ENCODE results near the gene SPO11. TPM values are rescaled to one million over a fixed set of nuclear protein-coding genes. Genes with fewer than 3 reads are reported as not detected.
A peak's percentile ranks its signal among the peaks of the same experiment; 100 is the strongest.

The SPO11 gene
- total and polyA plus RNA-seq, 7 donors = not detected

DNA sequence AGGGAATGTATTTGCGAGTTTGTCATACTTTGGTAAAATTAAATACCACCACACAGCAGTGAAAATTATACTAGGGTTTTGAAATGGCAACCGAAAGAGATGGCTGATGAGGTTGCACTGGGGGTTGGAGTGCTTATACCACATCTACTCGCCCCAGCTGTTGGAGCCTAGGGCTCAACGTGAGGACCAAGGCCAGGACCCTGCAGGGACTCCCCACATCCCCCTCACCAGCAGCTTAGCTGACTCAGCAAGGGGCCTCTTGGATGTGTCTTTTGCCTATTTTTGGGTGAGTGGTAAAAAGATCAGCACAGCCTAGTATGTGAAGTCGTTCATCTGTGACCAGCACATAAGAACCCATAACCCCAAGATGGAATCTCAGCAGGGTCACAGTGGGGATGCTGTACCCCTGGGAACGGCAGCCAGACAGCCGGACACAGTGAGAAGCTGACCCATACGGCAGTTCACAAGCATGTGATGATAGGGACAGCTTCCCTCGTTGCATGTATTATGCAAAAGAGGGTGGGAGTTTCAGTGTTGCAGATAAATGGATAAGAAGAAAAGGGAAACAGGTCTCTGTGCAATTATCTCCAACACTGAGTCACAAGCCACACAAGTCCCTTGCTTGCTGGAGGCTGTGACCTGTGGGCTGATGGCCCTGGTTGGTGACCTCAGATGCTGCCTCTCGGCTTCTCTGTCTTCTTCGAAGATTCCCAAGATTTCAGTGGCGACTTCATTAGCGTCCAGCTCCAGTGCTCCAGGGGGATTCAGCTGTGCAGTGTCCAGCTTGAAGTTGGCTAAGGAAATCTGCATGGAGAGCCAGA lies 20.9 kb upstream of the SPO11 start:
- TF ChIP-seq POLR2A (IDR thresholded peaks at IDR 0.05) = no peak
- TF ChIP-seq, protein P1, sequence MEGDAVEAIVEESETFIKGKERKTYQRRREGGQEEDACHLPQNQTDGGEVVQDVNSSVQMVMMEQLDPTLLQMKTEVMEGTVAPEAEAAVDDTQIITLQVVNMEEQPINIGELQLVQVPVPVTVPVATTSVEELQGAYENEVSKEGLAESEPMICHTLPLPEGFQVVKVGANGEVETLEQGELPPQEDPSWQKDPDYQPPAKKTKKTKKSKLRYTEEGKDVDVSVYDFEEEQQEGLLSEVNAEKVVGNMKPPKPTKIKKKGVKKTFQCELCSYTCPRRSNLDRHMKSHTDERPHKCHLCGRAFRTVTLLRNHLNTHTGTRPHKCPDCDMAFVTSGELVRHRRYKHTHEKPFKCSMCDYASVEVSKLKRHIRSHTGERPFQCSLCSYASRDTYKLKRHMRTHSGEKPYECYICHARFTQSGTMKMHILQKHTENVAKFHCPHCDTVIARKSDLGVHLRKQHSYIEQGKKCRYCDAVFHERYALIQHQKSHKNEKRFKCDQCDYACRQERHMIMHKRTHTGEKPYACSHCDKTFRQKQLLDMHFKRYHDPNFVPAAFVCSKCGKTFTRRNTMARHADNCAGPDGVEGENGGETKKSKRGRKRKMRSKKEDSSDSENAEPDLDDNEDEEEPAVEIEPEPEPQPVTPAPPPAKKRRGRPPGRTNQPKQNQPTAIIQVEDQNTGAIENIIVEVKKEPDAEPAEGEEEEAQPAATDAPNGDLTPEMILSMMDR (IDR thresholded peaks at IDR 0.05) = no peak
- no peaks in the 10 kb centered on the region for H3K4me1 ChIP-seq
- intact Hi-C loops (cut with DNase I) = no loop called here
- peaks cover 0 to 11% (median 0%) of the 10 kb centered on the region in 3 donors for H3K27me3 ChIP-seq
- no peak overlapping the region for H3K27ac ChIP-seq
- no peaks in the 10 kb centered on the region for H3K36me3 ChIP-seq
- 70% methylated on average over 13 of the region's 13 CpGs for WGBS, 2 donors
- DNase-seq = peak; percentile 19
- H3K9me3 ChIP-seq = no peaks in the 10 kb centered on the region
- no peak overlapping the region for H3K4me3 ChIP-seq

DNA sequence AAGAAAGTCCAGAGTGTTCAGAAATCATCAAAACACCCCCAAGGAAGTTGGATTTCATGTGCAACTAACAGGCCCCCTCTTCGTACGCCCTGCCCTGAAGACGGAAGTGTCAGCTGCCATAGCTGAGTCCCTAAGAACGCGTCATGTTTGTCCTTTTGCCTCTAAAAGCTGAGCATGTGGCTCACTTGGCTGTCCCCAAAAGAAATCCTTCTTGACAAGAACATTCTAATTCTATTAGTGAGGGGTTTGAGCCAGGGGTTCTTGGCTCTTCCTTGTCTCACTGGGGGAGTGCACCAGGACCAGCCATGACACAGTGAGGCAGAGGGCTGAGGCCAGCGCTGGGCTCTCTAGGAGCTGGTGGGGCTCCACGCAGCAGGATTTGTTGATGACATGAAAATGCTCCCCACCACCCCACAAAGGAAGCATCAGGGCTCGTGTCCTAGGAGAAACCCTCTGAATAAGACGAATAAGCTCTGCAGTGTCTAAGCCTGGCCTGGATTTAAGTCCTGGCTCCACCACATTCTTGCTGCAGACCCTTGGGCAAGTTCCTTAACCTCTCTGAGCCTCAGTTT lies 20.0 kb upstream of the SPO11 start:
- intact Hi-C loops (cut with DNase I) = no loop called here
- 84 to 90% methylated on average over 9 of the region's 9 CpGs for WGBS, 2 donors
- H3K36me3 ChIP-seq = no peaks in the 10 kb centered on the region
- no peak overlapping the region for H3K27ac ChIP-seq
- peaks cover 0 to 11% (median 0%) of the 10 kb centered on the region in 3 donors for H3K27me3 ChIP-seq
- H3K4me3 ChIP-seq = no peak overlapping the region
- no peak for TF ChIP-seq POLR2A (IDR thresholded peaks at IDR 0.05)
- no peak for TF ChIP-seq POLR2AphosphoS5 (IDR thresholded peaks at IDR 0.05)
- TF ChIP-seq, protein P1 (IDR thresholded peaks at IDR 0.05) = no peak
- TF ChIP-seq EP300 (IDR thresholded peaks at IDR 0.05) = no peak
- H3K4me1 ChIP-seq = no peaks in the 10 kb centered on the region
- no peaks in the 10 kb centered on the region for H3K9me3 ChIP-seq
- peak; percentile 36 for DNase-seq

- 94 to 95% methylated on average over 11 of the region's 11 CpGs for WGBS, 2 donors
- Histone ChIP-seq H3K9me3 (no peaks in the 10 kb centered on the region), H3K27ac (no peak overlapping the region), H3K4me3 (no peak overlapping the region), H3K36me3 (no peaks in the 10 kb centered on the region), H3K27me3 (peaks cover 0 to 11% (median 0%) of the 10 kb centered on the region in 3 donors), H3K4me1 (no peaks in the 10 kb centered on the region)
- no peak for DNase-seq
- TF ChIP-seq, protein P1 (IDR thresholded peaks at IDR 0.05) = no peak
- no peak for TF ChIP-seq POLR2AphosphoS5 (IDR thresholded peaks at IDR 0.05)
- TF ChIP-seq POLR2A (IDR thresholded peaks at IDR 0.05) = no peak
- TF ChIP-seq EP300 (IDR thresholded peaks at IDR 0.05) = no peak
- intact Hi-C loops (cut with DNase I) = no loop called here
Measured at GRCh38 chr20:57310821-57311514, 18.6 kb upstream of the SPO11 start.

DNA sequence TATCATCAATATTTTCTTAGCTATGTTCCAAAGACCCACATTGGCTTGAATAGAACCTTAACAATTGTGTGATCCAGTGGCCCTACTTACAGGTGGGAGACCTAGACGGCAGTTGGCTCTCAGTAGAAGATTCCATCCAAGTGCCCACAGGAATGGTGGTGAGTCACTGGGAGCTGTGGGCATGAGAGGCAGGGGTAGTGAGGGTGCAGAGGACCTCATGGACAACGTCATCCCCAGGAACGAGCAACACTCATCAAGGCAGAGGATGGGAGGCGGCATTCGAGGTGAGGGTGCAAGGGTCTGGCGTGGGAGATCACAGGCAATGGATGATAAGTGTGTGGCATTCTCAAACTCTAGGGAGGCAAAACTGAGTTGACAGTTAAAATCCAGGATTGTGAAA lies 17.5 kb upstream of the SPO11 start:
- TF ChIP-seq POLR2AphosphoS5 (IDR thresholded peaks at IDR 0.05) (no peak), EP300 (IDR thresholded peaks at IDR 0.05) (no peak), POLR2A (IDR thresholded peaks at IDR 0.05) (no peak)
- TF ChIP-seq, protein P1 (IDR thresholded peaks at IDR 0.05) = no peak
- no peak for DNase-seq
- Histone ChIP-seq H3K27me3 (peaks cover 0 to 11% (median 0%) of the 10 kb centered on the region in 3 donors), H3K9me3 (no peaks in the 10 kb centered on the region), H3K4me1 (no peaks in the 10 kb centered on the region), H3K4me3 (no peak overlapping the region), H3K36me3 (no peaks in the 10 kb centered on the region), H3K27ac (no peak overlapping the region)
- WGBS, 2 donors = 90 to 93% methylated on average over 6 of the region's 6 CpGs
- intact Hi-C loops (cut with DNase I) = no loop called here
